ENCODE measurements around the gene TICRR.

TICRR gene

GRCh38 chr15:89653578-89653977, 78.3 kb downstream of the TICRR start:
- no peak overlapping the region for H3K4me3 ChIP-seq (replicated peaks; ENCODE audit: insufficient read depth, low read length)

GRCh38 chr15:89654301-89654761, 79.1 kb downstream of the TICRR start:
- Histone ChIP-seq H3K27ac (replicated peaks) (no peak overlapping the region), H3K4me3 (replicated peaks; ENCODE audit: insufficient read depth, low read length) (no peak overlapping the region), H3K27me3 (ENCODE audit: insufficient read depth, poor library complexity, severe bottlenecking) (peaks cover 30% of the 10 kb centered on the region)
- DNase-seq (ENCODE audit: low read depth in 1 of 2, low spot score in 1 of 2): no peak
- no peak for TF ChIP-seq GABPA (IDR thresholded peaks at IDR 0.05; ENCODE audit: low read depth)
- no peak for TF ChIP-seq CTCF (IDR thresholded peaks at IDR 0.05; ENCODE audit: insufficient read depth, low read length)
- no peak for TF ChIP-seq REST (IDR thresholded peaks at IDR 0.05; ENCODE audit: insufficient replicate concordance, low read depth)
- TF ChIP-seq SPI1 (IDR thresholded peaks at IDR 0.05; ENCODE audit: borderline replicate concordance, low read depth): no peak
- TF ChIP-seq POLR2AphosphoS5 (IDR thresholded peaks at IDR 0.05; ENCODE audit: low read depth): no peak

More at GRCh38 chr15:89653578-89653977, 78.3 kb downstream of the TICRR start:
- H3K27ac ChIP-seq (replicated peaks): no peak overlapping the region
- TF ChIP-seq GABPA (IDR thresholded peaks at IDR 0.05; ENCODE audit: low read depth) (no peak), POLR2AphosphoS5 (IDR thresholded peaks at IDR 0.05; ENCODE audit: low read depth) (no peak), SPI1 (IDR thresholded peaks at IDR 0.05; ENCODE audit: borderline replicate concordance, low read depth) (no peak), REST (IDR thresholded peaks at IDR 0.05; ENCODE audit: insufficient replicate concordance, low read depth) (no peak), CTCF (IDR thresholded peaks at IDR 0.05; ENCODE audit: insufficient read depth, low read length) (no peak)
- no peak for DNase-seq (ENCODE audit: low read depth in 1 of 2, low spot score in 1 of 2)
- peaks cover 30% of the 10 kb centered on the region for H3K27me3 ChIP-seq (ENCODE audit: insufficient read depth, poor library complexity, severe bottlenecking)

- H3K27ac ChIP-seq (replicated peaks): no peak within 1 kb of the TSS
- H3K27me3 ChIP-seq (ENCODE audit: insufficient read depth, poor library complexity, severe bottlenecking): peaks cover 30% of the 10 kb centered on the region
- DNase-seq (ENCODE audit: low read depth in 1 of 2, low spot score in 1 of 2): no peak
- peak within 1 kb of the TSS; percentile 19; the same call in 1 of the 2 replicates for H3K4me3 ChIP-seq (replicated peaks; ENCODE audit: insufficient read depth, low read length)
- TF ChIP-seq GABPA (IDR thresholded peaks at IDR 0.05; ENCODE audit: low read depth): no peak
- TF ChIP-seq CTCF (IDR thresholded peaks at IDR 0.05; ENCODE audit: insufficient read depth, low read length): no peak
- no peak for TF ChIP-seq SPI1 (IDR thresholded peaks at IDR 0.05; ENCODE audit: borderline replicate concordance, low read depth)
- TF ChIP-seq POLR2AphosphoS5 (IDR thresholded peaks at IDR 0.05; ENCODE audit: low read depth): no peak
- no peak for TF ChIP-seq REST (IDR thresholded peaks at IDR 0.05; ENCODE audit: insufficient replicate concordance, low read depth)
Observed at GRCh38 chr15:89654847-89655805, 79.9 kb downstream of the TICRR start, which contains the start of gene KIF7. KIF7 (minus strand) TSS chr15:89655467; CDS start chr15:89652930, 2,537 bp downstream.
